ENCODE measurements around the gene COL5A1. TPM values are rescaled to one million over a fixed set of nuclear protein-coding genes. Genes with fewer than 3 reads are reported as not detected.

COL5A1 gene
- total RNA-seq, 4 donors from 2014 or later: 7.1 to 69.3 (median 16.1) TPM

- no peaks in the 10 kb centered on the region for H3K36me3 ChIP-seq
- in situ Hi-C loops (cut with MboI; ENCODE audit: low pct_ligation_motif_present in 1 of 4, low pct_unique_long_range_greater_than_20kb in 1 of 4, low sequenced_read_pairs in 3 of 4): no loop called here
- H3K27ac ChIP-seq: no peak overlapping the region
- H3K4me1 ChIP-seq: no peaks in the 10 kb centered on the region
- intact Hi-C loops (cut with DNase I; ENCODE audit: low total_unique reads): no loop called here
- no peak for DNase-seq
- TF ChIP-seq POLR2AphosphoS5 (IDR thresholded peaks at IDR 0.05): no peak
- TF ChIP-seq EP300 (IDR thresholded peaks at IDR 0.05; ENCODE audit: low read depth): no peak
- TF ChIP-seq CTCF (IDR thresholded peaks at IDR 0.05): no peak
- no peak for TF ChIP-seq POLR2A (IDR thresholded peaks at IDR 0.05)
- WGBS, 2 donors (ENCODE audit: low coverage in 1 of 2): 57 to 72% methylated on average over 8 to 11 of the region's 11 CpGs
- H3K27me3 ChIP-seq: no peaks in the 10 kb centered on the region
- H3K9me3 ChIP-seq: no peaks in the 10 kb centered on the region
- no peak overlapping the region for H3K4me3 ChIP-seq
These were observed 216.6 kb downstream of the COL5A1 start for GRCh38 chr9:134858051-134858841.

GRCh38 chr9:134860510-134860909 is 218.9 kb downstream of the COL5A1 start:
- Histone ChIP-seq H3K9me3 (no peaks in the 10 kb centered on the region), H3K4me3 (no peak overlapping the region), H3K27ac (no peak overlapping the region), H3K27me3 (no peaks in the 10 kb centered on the region), H3K36me3 (no peaks in the 10 kb centered on the region), H3K4me1 (no peaks in the 10 kb centered on the region)
- TF ChIP-seq POLR2A (IDR thresholded peaks at IDR 0.05) (no peak), EP300 (IDR thresholded peaks at IDR 0.05; ENCODE audit: low read depth) (no peak), CTCF (IDR thresholded peaks at IDR 0.05) (no peak), POLR2AphosphoS5 (IDR thresholded peaks at IDR 0.05) (no peak)
- no peak for DNase-seq
- in situ Hi-C loops (cut with MboI; ENCODE audit: low pct_ligation_motif_present in 1 of 4, low pct_unique_long_range_greater_than_20kb in 1 of 4, low sequenced_read_pairs in 3 of 4) (no loop called here), intact Hi-C loops (cut with DNase I; ENCODE audit: low total_unique reads) (loop anchor here (5.0 kb wide), 1 partner anchor 968 kb away; no protein-coding TSS in a partner anchor)
- WGBS, 2 donors (ENCODE audit: low coverage in 1 of 2): 82 to 83% methylated on average over 12 to 13 of the region's 13 CpGs

GRCh38 chr9:134861595-134862334 is 220.2 kb downstream of the COL5A1 start:
- Histone ChIP-seq H3K9me3 (no peaks in the 10 kb centered on the region), H3K36me3 (no peaks in the 10 kb centered on the region), H3K4me3 (no peak overlapping the region), H3K27ac (no peak overlapping the region), H3K4me1 (no peaks in the 10 kb centered on the region), H3K27me3 (no peaks in the 10 kb centered on the region)
- TF ChIP-seq POLR2AphosphoS5 (IDR thresholded peaks at IDR 0.05) (no peak), POLR2A (IDR thresholded peaks at IDR 0.05) (no peak), CTCF (IDR thresholded peaks at IDR 0.05) (no peak), EP300 (IDR thresholded peaks at IDR 0.05; ENCODE audit: low read depth) (no peak)
- 82 to 88% methylated on average over 8 to 17 of the region's 17 CpGs for WGBS, 2 donors (ENCODE audit: low coverage in 1 of 2)
- intact Hi-C loops (cut with DNase I; ENCODE audit: low total_unique reads) (loop anchor here (5.0 kb wide), 1 partner anchor 969 kb away; no protein-coding TSS in a partner anchor), in situ Hi-C loops (cut with MboI; ENCODE audit: low pct_ligation_motif_present in 1 of 4, low pct_unique_long_range_greater_than_20kb in 1 of 4, low sequenced_read_pairs in 3 of 4) (no loop called here)
- DNase-seq: no peak

GRCh38 chr9:134863306-134863902 is 221.8 kb downstream of the COL5A1 start:
- intact Hi-C loops (cut with DNase I; ENCODE audit: low total_unique reads) (loop anchor here (5.0 kb wide), 1 partner anchor 971 kb away; no protein-coding TSS in a partner anchor), in situ Hi-C loops (cut with MboI; ENCODE audit: low pct_ligation_motif_present in 1 of 4, low pct_unique_long_range_greater_than_20kb in 1 of 4, low sequenced_read_pairs in 3 of 4) (no loop called here)
- no peak for DNase-seq
- no peaks in the 10 kb centered on the region for H3K36me3 ChIP-seq
- TF ChIP-seq EP300 (IDR thresholded peaks at IDR 0.05; ENCODE audit: low read depth): no peak
- TF ChIP-seq POLR2A (IDR thresholded peaks at IDR 0.05): no peak
- TF ChIP-seq POLR2AphosphoS5 (IDR thresholded peaks at IDR 0.05): no peak
- TF ChIP-seq CTCF (IDR thresholded peaks at IDR 0.05): no peak
- no peak overlapping the region for H3K27ac ChIP-seq
- no peaks in the 10 kb centered on the region for H3K27me3 ChIP-seq
- WGBS, 2 donors (ENCODE audit: low coverage in 1 of 2): 77 to 100% methylated on average over 1 to 16 of the region's 16 CpGs
- H3K9me3 ChIP-seq: no peaks in the 10 kb centered on the region
- no peaks in the 10 kb centered on the region for H3K4me1 ChIP-seq
- no peak overlapping the region for H3K4me3 ChIP-seq
